HEK293 (cell line): ENCODE measurements around the gene KRTAP2-2.

Source experiments
- CTCF ChIA-PET: fragments of 350-600 bp; formaldehyde crosslinking; extraction: SDS; loops from one replicate; lab custom pipeline; 2021; ENCODE audit warnings: antibody characterized with exemption; lab: Yijun Ruan, JAX
- POLR2A ChIA-PET: fragments of 300-600 bp; formaldehyde crosslinking; extraction: SDS; loops from one replicate; lab custom pipeline; 2020; ENCODE audit warnings: antibody characterized with exemption, inconsistent platforms; lab: Yijun Ruan, JAX
- H3K27ac ChIP-seq: fragments of 200-500 bp; sonication (Bioruptor generic); 2 replicates; pipeline ENCODE4 v1.5.1; 2014; ENCODE audit warnings: low read depth, low read length, control low read depth, inconsistent platforms; ENCODE audit errors: extremely low read depth
- H3K36me3 ChIP-seq, 2 experiments: fragments of 200-500 bp in 1 of 2; sonication (Bioruptor generic) in 1 of 2; 1 replicate in 1 of 2; 2 replicates in 1 of 2; pipeline ENCODE4 v1.5.1; 2014 to 2017; ENCODE audit warnings: inconsistent platforms in 2 of 2, low read length in 2 of 2; ENCODE audit not compliant: control insufficient read depth in 2 of 2, insufficient read depth in 1 of 2
- H3K4me1 ChIP-seq: fragments of 200-500 bp; sonication (Bioruptor generic); 2 replicates; pipeline ENCODE4 v1.5.1; 2014; ENCODE audit warnings: mild to moderate bottlenecking, low read length, inconsistent platforms; ENCODE audit not compliant: control insufficient read depth, insufficient read depth
- H3K4me3 ChIP-seq: 2 replicates; pipeline ENCODE4 v1.5.1; 2011; ENCODE audit warnings: low read depth, mild to moderate bottlenecking, control low read depth, low read length, moderate library complexity
- H3K9me3 ChIP-seq: fragments of 200-500 bp; sonication (Bioruptor generic); 2 replicates; pipeline ENCODE4 v1.5.1; 2014; ENCODE audit warnings: low read depth, low read length, inconsistent platforms; ENCODE audit not compliant: control insufficient read depth, insufficient read depth
- OSR2 ChIP-seq: fragments of 450-650 bp; formaldehyde crosslinking; IDR thresholded peaks from 2 replicates; pipeline ENCODE4 v1.5.1; 2016; ENCODE audit warnings: missing biosample characterization, missing genetic modification characterization
- OVOL3 ChIP-seq: fragments of 450-650 bp; formaldehyde crosslinking; IDR thresholded peaks from 2 replicates; pipeline ENCODE4 v1.5.1; 2016; ENCODE audit warnings: missing biosample characterization, missing genetic modification characterization
- PATZ1 ChIP-seq: fragments of 450-650 bp; formaldehyde crosslinking; IDR thresholded peaks from 2 replicates; pipeline ENCODE4 v1.5.1; 2016; ENCODE audit warnings: missing biosample characterization, missing genetic modification characterization
- PRDM6 ChIP-seq: fragments of 450-650 bp; formaldehyde crosslinking; IDR thresholded peaks from 2 replicates; pipeline ENCODE4 v1.5.1; 2017; ENCODE audit warnings: missing biosample characterization, missing genetic modification characterization
- ZBTB17 ChIP-seq: fragments of 450-650 bp; formaldehyde crosslinking; IDR thresholded peaks from 2 replicates; pipeline ENCODE4 v1.5.1; 2016; ENCODE audit warnings: missing biosample characterization, missing genetic modification characterization
- ZEB2 ChIP-seq: fragments of 450-650 bp; formaldehyde crosslinking; IDR thresholded peaks from 2 replicates; pipeline ENCODE4 v1.5.1; 2016; ENCODE audit warnings: missing biosample characterization, missing genetic modification characterization
- ZFP3 ChIP-seq: fragments of 450-650 bp; formaldehyde crosslinking; IDR thresholded peaks from 2 replicates; pipeline ENCODE4 v1.5.1; 2016; ENCODE audit warnings: low read depth, missing biosample characterization, missing genetic modification characterization
- ZFP69B ChIP-seq: fragments of 450-650 bp; formaldehyde crosslinking; IDR thresholded peaks from 2 replicates; pipeline ENCODE4 v1.5.1; 2016; ENCODE audit warnings: missing biosample characterization, missing genetic modification characterization
- ZNF140 ChIP-seq: fragments of 450-650 bp; formaldehyde crosslinking; IDR thresholded peaks from 2 replicates; pipeline ENCODE4 v1.5.1; 2016; ENCODE audit warnings: missing biosample characterization, missing genetic modification characterization
- ZNF223 ChIP-seq: fragments of 450-650 bp; formaldehyde crosslinking; IDR thresholded peaks from 2 replicates; pipeline ENCODE4 v1.5.1; 2016; ENCODE audit warnings: missing biosample characterization, missing genetic modification characterization
- ZNF266 ChIP-seq: fragments of 450-650 bp; formaldehyde crosslinking; IDR thresholded peaks from 2 replicates; pipeline ENCODE4 v1.5.1; 2016; ENCODE audit warnings: missing biosample characterization, missing genetic modification characterization, low read depth
- ZNF302 ChIP-seq: fragments of 450-650 bp; formaldehyde crosslinking; IDR thresholded peaks from 2 replicates; pipeline ENCODE4 v1.5.1; 2016; ENCODE audit warnings: missing biosample characterization, missing genetic modification characterization, low read depth
- ZNF341 ChIP-seq: fragments of 450-650 bp; formaldehyde crosslinking; IDR thresholded peaks from 2 replicates; pipeline ENCODE4; 2016; ENCODE audit warnings: low read depth, missing biosample characterization, missing genetic modification characterization
- ZNF366 ChIP-seq: fragments of 450-650 bp; formaldehyde crosslinking; conservative IDR thresholded peaks from 2 replicates; pipeline ENCODE4 v1.5.1; 2016; ENCODE audit warnings: missing biosample characterization, missing genetic modification characterization
- ZNF423 ChIP-seq: fragments of 450-650 bp; formaldehyde crosslinking; IDR thresholded peaks from 2 replicates; pipeline ENCODE4 v1.5.1; 2016; ENCODE audit warnings: missing biosample characterization, missing genetic modification characterization
- ZNF518A ChIP-seq: fragments of 450-650 bp; formaldehyde crosslinking; conservative IDR thresholded peaks from 2 replicates; pipeline ENCODE4 v1.5.1; 2016; ENCODE audit warnings: low read depth, missing biosample characterization, missing genetic modification characterization
- ZNF548 ChIP-seq: fragments of 450-650 bp; formaldehyde crosslinking; IDR thresholded peaks from 2 replicates; pipeline ENCODE4 v1.5.1; 2016; ENCODE audit warnings: missing biosample characterization, missing genetic modification characterization
- ZNF558 ChIP-seq: fragments of 450-650 bp; formaldehyde crosslinking; IDR thresholded peaks from 2 replicates; pipeline ENCODE4 v1.5.1; 2016; ENCODE audit warnings: missing biosample characterization, missing genetic modification characterization
- ZNF560 ChIP-seq: fragments of 450-650 bp; formaldehyde crosslinking; IDR thresholded peaks from 2 replicates; pipeline ENCODE4 v1.5.1; 2017; ENCODE audit warnings: missing biosample characterization, missing genetic modification characterization, borderline replicate concordance
- ZNF704 ChIP-seq: fragments of 450-650 bp; formaldehyde crosslinking; IDR thresholded peaks from 2 replicates; pipeline ENCODE4 v1.5.1; 2016; ENCODE audit warnings: missing biosample characterization, missing genetic modification characterization
- ZNF76 ChIP-seq: fragments of 450-650 bp; formaldehyde crosslinking; IDR thresholded peaks from 2 replicates; pipeline ENCODE4; 2016; ENCODE audit warnings: low read depth, missing biosample characterization, missing genetic modification characterization, borderline replicate concordance
- ZNF830 ChIP-seq: fragments of 450-650 bp; IDR thresholded peaks from 2 replicates; pipeline ENCODE4 v1.5.0; 2018; ENCODE audit warnings: missing biosample characterization, missing genetic modification characterization, low read depth, mild to moderate bottlenecking, moderate library complexity

The KRTAP2-2 gene

GRCh38 chr17:41013606-41014005 lies 41.4 kb downstream of the KRTAP2-2 start (continued):
- TF ChIP-seq ZNF518A (tag by site-specific recombination), result peak; percentile 57
- 0 out of 2 replicates have a peak, but pooled peaks have one; percentile 30 for TF ChIP-seq ZFP69B (tag by site-specific recombination)
- TF ChIP-seq ZNF560 (tag by site-specific recombination), result no peak
- peak; percentile 19; the same call in 1 of the 2 replicates for TF ChIP-seq ZBTB17 (tag by site-specific recombination)
- TF ChIP-seq OSR2, result peak; percentile 36; the same call in 1 of the 2 replicates
- TF ChIP-seq ZFP3, result no peak
- peak; percentile 57 for TF ChIP-seq PATZ1 (tag by site-specific recombination)
- TF ChIP-seq ZNF76, result peak; percentile 27; the same call in 1 of the 2 replicates
- no peak for TF ChIP-seq ZNF366 (tag by site-specific recombination)
- no peak for TF ChIP-seq ZNF423 (tag by site-specific recombination)
- TF ChIP-seq PRDM6, result peak; percentile 82
- TF ChIP-seq OVOL3 (tag by site-specific recombination), result no peak

- no peak overlapping the region for H3K27ac ChIP-seq
- POLR2A ChIA-PET, result no interaction called here
- no peak overlapping the region for H3K4me3 ChIP-seq
- no peaks in the 10 kb centered on the region for H3K36me3 ChIP-seq
- TF ChIP-seq ZNF223 (tag by site-specific recombination), result no peak
- no peak for TF ChIP-seq ZNF548
- TF ChIP-seq ZEB2, result no peak
- TF ChIP-seq ZNF302 (tag by site-specific recombination), result no peak
- TF ChIP-seq ZNF341 (tag by site-specific recombination), result no peak
- no peak for TF ChIP-seq ZNF558 (tag by site-specific recombination)
- TF ChIP-seq ZNF76, result no peak
- no peak for TF ChIP-seq ZNF830 (tag by site-specific recombination)
- TF ChIP-seq ZNF704, result no peak
- TF ChIP-seq ZNF266 (tag by site-specific recombination), result no peak
- TF ChIP-seq ZNF140, result no peak
- TF ChIP-seq, all 188 proteins: peak for 0
- Histone ChIP-seq H3K9me3 (no peaks in the 10 kb centered on the region), H3K4me1 (no peaks in the 10 kb centered on the region)
- CTCF ChIA-PET, result interaction anchor here (0.6 to 1.2 kb wide), 2 partner anchors 317 to 394 kb away, joined by 4 read pairs; no protein-coding TSS in a partner anchor
Measured at GRCh38 chr17:41013181-41013580, 41.8 kb downstream of the KRTAP2-2 start.
